SK-N-SH (cell line): Measurements from ENCODE around the gene SNPH. TPM values are rescaled to one million over a fixed set of nuclear protein-coding genes. Genes with fewer than 3 reads are reported as not detected.

Source experiments
- CTCF ChIA-PET: fragments of 300-600, 350-600 bp; formaldehyde crosslinking; extraction: SDS; loops from one replicate; lab custom pipeline; 2021; lab: Yijun Ruan, JAX
- POLR2A ChIA-PET: fragments of 350-600 bp; sonication (Branson Sonifier 250); formaldehyde crosslinking; extraction: SDS; loops from one replicate; lab custom pipeline; 2020; ENCODE audit warnings: antibody characterized with exemption, inconsistent platforms; lab: Yijun Ruan, JAX
- DNase-seq: peaks from one replicate; pipeline ENCODE4 v3.0.0; 2012
- H2AFZ ChIP-seq: fragments of 200-600 bp; sonication (generic); 2 replicates; pipeline ENCODE4 v1.8.1; 2016; ENCODE audit warnings: antibody characterized with exemption, mild to moderate bottlenecking, low read depth
- H3F3A ChIP-seq: fragments of 200-600 bp; sonication (generic); replicated peaks from 2 replicates; pipeline ENCODE3; 2016; ENCODE audit warnings: antibody characterized with exemption, mild to moderate bottlenecking; ENCODE audit not compliant: insufficient read depth
- H3K27ac ChIP-seq, 2 experiments: fragments of 200-500 bp in 1 of 2; fragments of 200-600 bp in 1 of 2; sonication (Bioruptor generic) in 1 of 2; sonication (generic), shearing (Covaris generic) in 1 of 2; 2 replicates each; pipeline versions ENCODE4 v1.5.1 to v1.6.1; 2014 to 2016; ENCODE audit warnings: low read depth in 2 of 2, inconsistent platforms in 1 of 2, low read length in 1 of 2, mild to moderate bottlenecking in 1 of 2, mixed read lengths in 1 of 2
- H3K27me3 ChIP-seq: fragments of 200-600 bp; sonication (generic), shearing (Covaris generic); 2 replicates; pipeline ENCODE4 v1.6.1; 2016; ENCODE audit warnings: mixed run types; ENCODE audit not compliant: insufficient read depth
- H3K36me3 ChIP-seq, 2 experiments: fragments of 200-500 bp in 1 of 2; fragments of 200-600 bp in 1 of 2; sonication (Bioruptor generic) in 1 of 2; sonication (generic) in 1 of 2; replicated peaks in 1 of 2; 2 replicates each; pipeline versions ENCODE3 to v1.5.1; 2014 to 2016; ENCODE audit warnings: low read length in 1 of 2, mild to moderate bottlenecking in 1 of 2; ENCODE audit not compliant: insufficient read depth in 2 of 2, control insufficient read depth in 1 of 2
- H3K4me1 ChIP-seq, 2 experiments: fragments of 200-500 bp in 1 of 2; fragments of 200-600 bp in 1 of 2; sonication (Bioruptor generic) in 1 of 2; sonication (generic), shearing (Covaris generic) in 1 of 2; 2 replicates each; pipeline versions ENCODE4 v1.5.1 to v1.6.1; 2014 to 2016; ENCODE audit warnings: low read depth in 1 of 2, low read length in 1 of 2, mixed run types in 1 of 2; ENCODE audit not compliant: insufficient read depth in 2 of 2, control insufficient read depth in 1 of 2
- H3K4me2 ChIP-seq: fragments of 200-600 bp; sonication (generic), shearing (Covaris generic); 2 replicates; pipeline ENCODE4 v1.6.1; 2017; ENCODE audit warnings: mixed run types
- H3K4me3 ChIP-seq, 2 experiments: fragments of 200-500 bp in 1 of 2; fragments of 200-600 bp in 1 of 2; sonication (Bioruptor generic) in 1 of 2; sonication (generic), shearing (Covaris generic) in 1 of 2; 2 replicates each; pipeline versions ENCODE4 v1.5.1 to v1.8.1; 2014 to 2016; ENCODE audit warnings: low read depth in 2 of 2, inconsistent platforms in 1 of 2, low read length in 1 of 2, mild to moderate bottlenecking in 1 of 2, mixed read lengths in 1 of 2, moderate library complexity in 1 of 2
- H3K79me2 ChIP-seq: fragments of 200-600 bp; sonication (generic); 2 replicates; pipeline ENCODE4 v1.8.1; 2017; ENCODE audit warnings: mild to moderate bottlenecking; ENCODE audit not compliant: insufficient read depth
- H3K9ac ChIP-seq: fragments of 200-600 bp; sonication (generic); 2 replicates; pipeline ENCODE4 v1.6.1; 2017; ENCODE audit warnings: mixed run types
- H3K9me2 ChIP-seq: fragments of 200-600 bp; sonication (generic); 2 replicates; pipeline ENCODE4 v1.6.1; 2017; ENCODE audit warnings: mixed run types
- H3K9me3 ChIP-seq: fragments of 200-600 bp; sonication (generic); 2 replicates; pipeline ENCODE4 v1.6.1; 2017; ENCODE audit warnings: mixed run types, mild to moderate bottlenecking, moderate library complexity
- H4K20me1 ChIP-seq: fragments of 200-600 bp; sonication (generic); 2 replicates; pipeline ENCODE4 v1.6.1; 2017; ENCODE audit warnings: mild to moderate bottlenecking, mixed run types; ENCODE audit not compliant: insufficient read depth
- EP300 ChIP-seq, 2 experiments: IDR thresholded peaks; 2 replicates each; pipeline versions ENCODE4 v1.4.0 to v1.6.1; 2012; ENCODE audit warnings: borderline replicate concordance in 1 of 2, low read depth in 1 of 2, low read length in 1 of 2
- FOSL2 ChIP-seq: IDR thresholded peaks from 2 replicates; pipeline ENCODE4 v1.4.0; 2012; ENCODE audit warnings: low read depth, mild to moderate bottlenecking, moderate library complexity, borderline replicate concordance
- JUND ChIP-seq: IDR thresholded peaks from 2 replicates; pipeline ENCODE4 v1.4.0; 2012
- MEF2A ChIP-seq: IDR thresholded peaks from 2 replicates; pipeline ENCODE4 v1.4.0; 2012; ENCODE audit warnings: low read depth, borderline replicate concordance
- NRF1 ChIP-seq: IDR thresholded peaks from 2 replicates; pipeline ENCODE4 v1.6.1; 2012; ENCODE audit warnings: low read depth, mild to moderate bottlenecking, low read length
- POLR2AphosphoS5 ChIP-seq: IDR thresholded peaks from 2 replicates; pipeline ENCODE4 v1.6.1; 2012; ENCODE audit warnings: low read depth, low read length
- RAD21 ChIP-seq: IDR thresholded peaks from 2 replicates; pipeline ENCODE4 v1.6.1; 2012; ENCODE audit warnings: mild to moderate bottlenecking, low read length
- RCOR1 ChIP-seq: fragments of 150-350 bp; IDR thresholded peaks from 2 replicates; pipeline ENCODE4 v1.6.1; 2017; ENCODE audit warnings: antibody characterized with exemption, low read length
- SIN3A ChIP-seq: IDR thresholded peaks from 2 replicates; pipeline ENCODE4 v1.6.1; 2012; ENCODE audit warnings: low read depth, mild to moderate bottlenecking, low read length, moderate library complexity, borderline replicate concordance
- TAF1 ChIP-seq: IDR thresholded peaks from 2 replicates; pipeline ENCODE4 v1.6.1; 2012; ENCODE audit warnings: low read depth, mild to moderate bottlenecking, low read length, moderate library complexity, borderline replicate concordance
- TCF12 ChIP-seq: IDR thresholded peaks from 2 replicates; pipeline ENCODE4 v1.4.0; 2012
- WGBS: methylation state at CpG from one replicate; pipeline ENCODE4 v1.1.6; 2017; ENCODE audit warnings: low lambda C conversion rate; 5-methylcytosine and 5-hydroxymethylcytosine counted together
- polyA plus RNA-seq, 3 experiments: library from polyadenylated mRNA; depleted of rRNA; stranded (reverse); fragments of >200 nt; gene quantifications; 2 replicates each; pipeline ENCODE4 v1.2.3, GENCODE V29; 2012
- TF ChIP-seq, protein P1 (sequence below): fragments of 150-350 bp; IDR thresholded peaks from 2 replicates; pipeline ENCODE4 v1.6.1; 2016; ENCODE audit warnings: mild to moderate bottlenecking, low read depth, low read length
- TF ChIP-seq, protein P2 (sequence below): IDR thresholded peaks from 2 replicates; pipeline ENCODE4 v1.4.0; 2012; ENCODE audit warnings: low read depth, borderline replicate concordance
- TF ChIP-seq, protein P3 (sequence below): IDR thresholded peaks from 2 replicates; pipeline ENCODE4 v1.6.1; 2012; ENCODE audit warnings: mild to moderate bottlenecking, low read depth, low read length, moderate library complexity
- TF ChIP-seq, protein P4 (sequence below): IDR thresholded peaks from 2 replicates; pipeline ENCODE4; 2012

Gene SNPH
- polyA plus RNA-seq, 1 of the 3 experiments (the other 2 are of a cell fraction): 2.5 TPM

DNA sequence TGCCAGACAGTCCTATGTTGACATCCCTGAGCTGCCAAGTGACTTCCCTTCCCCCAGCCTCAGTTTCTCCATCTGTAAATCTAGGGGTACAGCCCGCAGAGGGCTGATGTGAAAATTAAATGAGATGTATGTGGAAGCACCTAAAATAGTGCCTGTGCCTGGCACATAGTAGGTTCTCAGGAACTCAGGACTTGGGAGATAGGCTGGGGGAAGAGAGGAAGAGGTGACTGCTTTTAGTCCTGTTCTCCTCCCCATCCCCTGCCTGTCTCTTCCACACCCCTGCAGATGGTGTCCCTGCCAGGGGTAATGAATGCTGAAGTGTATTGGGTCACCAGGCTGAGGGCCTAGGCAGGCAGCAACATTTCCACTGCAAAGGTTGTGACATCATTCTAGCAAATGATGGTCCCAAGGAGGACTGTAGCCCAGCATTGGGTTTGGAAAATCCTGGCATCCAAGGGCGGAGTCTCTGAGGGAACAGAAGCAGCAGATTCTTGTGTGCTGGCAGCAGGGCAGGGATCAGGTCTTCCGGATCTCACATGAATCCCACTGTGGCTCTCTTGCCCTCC lies 1.8 kb downstream of the SNPH start:
- Histone ChIP-seq H3K9me3 (no peaks in the 10 kb centered on the region), H3F3A (peaks cover 3% of the 10 kb centered on the region), H3K9ac (no peak overlapping the region), H2AFZ (no peak overlapping the region), H4K20me1 (no peaks in the 10 kb centered on the region), H3K79me2 (no peaks in the 10 kb centered on the region; the same call in 1 of the 2 replicates), H3K27ac (no peak overlapping the region), H3K4me2 (peak overlapping the region; percentile 95), H3K4me3 (0 out of 4 replicates have a peak overlapping the region, but pooled peaks of 1 of the 2 experiments have one; percentile 6), H3K27me3 (no peaks in the 10 kb centered on the region), H3K4me1 (peaks cover 4 to 15% of the 10 kb centered on the region in 2 experiments; a peak in 2 of 4 replicates), H3K9me2 (no peaks in the 10 kb centered on the region), H3K36me3 (peaks cover 0 to 4% of the 10 kb centered on the region in 2 experiments)
- no peak for DNase-seq
- WGBS: 100% methylated on average over 2 of the region's 3 CpGs
- ChIA-PET CTCF (no interaction called here), POLR2A (no interaction called here)
- TF ChIP-seq MEF2A: no peak
- TF ChIP-seq, protein P1, sequence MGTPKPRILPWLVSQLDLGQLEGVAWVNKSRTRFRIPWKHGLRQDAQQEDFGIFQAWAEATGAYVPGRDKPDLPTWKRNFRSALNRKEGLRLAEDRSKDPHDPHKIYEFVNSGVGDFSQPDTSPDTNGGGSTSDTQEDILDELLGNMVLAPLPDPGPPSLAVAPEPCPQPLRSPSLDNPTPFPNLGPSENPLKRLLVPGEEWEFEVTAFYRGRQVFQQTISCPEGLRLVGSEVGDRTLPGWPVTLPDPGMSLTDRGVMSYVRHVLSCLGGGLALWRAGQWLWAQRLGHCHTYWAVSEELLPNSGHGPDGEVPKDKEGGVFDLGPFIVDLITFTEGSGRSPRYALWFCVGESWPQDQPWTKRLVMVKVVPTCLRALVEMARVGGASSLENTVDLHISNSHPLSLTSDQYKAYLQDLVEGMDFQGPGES: no peak

DNA sequence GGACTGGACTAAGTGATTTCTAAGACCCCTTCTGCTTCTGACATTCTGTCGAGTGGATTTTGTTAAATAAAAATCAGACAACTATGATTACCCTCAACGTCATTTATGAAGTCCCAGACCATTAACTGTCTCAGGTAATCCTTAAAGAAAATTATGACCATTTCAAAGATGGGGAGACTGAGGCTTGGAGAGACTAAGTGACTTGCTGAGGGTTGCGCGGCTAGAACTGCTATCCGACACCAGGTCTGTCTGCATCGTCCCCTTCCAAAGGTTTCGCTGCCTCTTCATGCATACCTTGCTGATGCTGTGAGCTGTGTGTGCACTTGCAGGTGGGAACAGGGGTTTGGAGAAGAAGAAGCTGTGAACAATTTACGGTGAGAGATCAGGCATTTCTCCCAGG lies 3.1 kb downstream of the SNPH start:
- Histone ChIP-seq H3K9ac (no peak overlapping the region), H3K4me3 (no peak overlapping the region), H3K9me2 (no peaks in the 10 kb centered on the region), H3K36me3 (peaks cover 0 to 4% of the 10 kb centered on the region in 2 experiments), H3K79me2 (no peaks in the 10 kb centered on the region; the same call in 1 of the 2 replicates), H3K4me1 (peaks cover 4 to 15% of the 10 kb centered on the region in 2 experiments; a peak in 2 of 4 replicates), H3K9me3 (no peaks in the 10 kb centered on the region), H3K27ac (no peak overlapping the region), H2AFZ (no peak overlapping the region), H3K4me2 (no peak overlapping the region), H3F3A (peaks cover 3% of the 10 kb centered on the region), H4K20me1 (no peaks in the 10 kb centered on the region), H3K27me3 (no peaks in the 10 kb centered on the region)
- 95% methylated on average over 8 of the region's 8 CpGs for WGBS
- ChIA-PET CTCF (no interaction called here), POLR2A (no interaction called here)
- TF ChIP-seq RAD21 (no peak), JUND (no peak), EP300 (IDR thresholded peaks at IDR 0.05; ENCODE audit: borderline replicate concordance in 1 of 2, low read depth in 1 of 2, low read length in 1 of 2) (no peak), SIN3A (no peak), TAF1 (no peak), TCF12 (no peak), FOSL2 (no peak), POLR2AphosphoS5 (no peak), NRF1 (no peak), RCOR1 (no peak)
- TF ChIP-seq, protein P2, sequence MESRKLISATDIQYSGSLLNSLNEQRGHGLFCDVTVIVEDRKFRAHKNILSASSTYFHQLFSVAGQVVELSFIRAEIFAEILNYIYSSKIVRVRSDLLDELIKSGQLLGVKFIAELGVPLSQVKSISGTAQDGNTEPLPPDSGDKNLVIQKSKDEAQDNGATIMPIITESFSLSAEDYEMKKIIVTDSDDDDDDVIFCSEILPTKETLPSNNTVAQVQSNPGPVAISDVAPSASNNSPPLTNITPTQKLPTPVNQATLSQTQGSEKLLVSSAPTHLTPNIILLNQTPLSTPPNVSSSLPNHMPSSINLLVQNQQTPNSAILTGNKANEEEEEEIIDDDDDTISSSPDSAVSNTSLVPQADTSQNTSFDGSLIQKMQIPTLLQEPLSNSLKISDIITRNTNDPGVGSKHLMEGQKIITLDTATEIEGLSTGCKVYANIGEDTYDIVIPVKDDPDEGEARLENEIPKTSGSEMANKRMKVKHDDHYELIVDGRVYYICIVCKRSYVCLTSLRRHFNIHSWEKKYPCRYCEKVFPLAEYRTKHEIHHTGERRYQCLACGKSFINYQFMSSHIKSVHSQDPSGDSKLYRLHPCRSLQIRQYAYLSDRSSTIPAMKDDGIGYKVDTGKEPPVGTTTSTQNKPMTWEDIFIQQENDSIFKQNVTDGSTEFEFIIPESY: no peak
- TF ChIP-seq, protein P3, sequence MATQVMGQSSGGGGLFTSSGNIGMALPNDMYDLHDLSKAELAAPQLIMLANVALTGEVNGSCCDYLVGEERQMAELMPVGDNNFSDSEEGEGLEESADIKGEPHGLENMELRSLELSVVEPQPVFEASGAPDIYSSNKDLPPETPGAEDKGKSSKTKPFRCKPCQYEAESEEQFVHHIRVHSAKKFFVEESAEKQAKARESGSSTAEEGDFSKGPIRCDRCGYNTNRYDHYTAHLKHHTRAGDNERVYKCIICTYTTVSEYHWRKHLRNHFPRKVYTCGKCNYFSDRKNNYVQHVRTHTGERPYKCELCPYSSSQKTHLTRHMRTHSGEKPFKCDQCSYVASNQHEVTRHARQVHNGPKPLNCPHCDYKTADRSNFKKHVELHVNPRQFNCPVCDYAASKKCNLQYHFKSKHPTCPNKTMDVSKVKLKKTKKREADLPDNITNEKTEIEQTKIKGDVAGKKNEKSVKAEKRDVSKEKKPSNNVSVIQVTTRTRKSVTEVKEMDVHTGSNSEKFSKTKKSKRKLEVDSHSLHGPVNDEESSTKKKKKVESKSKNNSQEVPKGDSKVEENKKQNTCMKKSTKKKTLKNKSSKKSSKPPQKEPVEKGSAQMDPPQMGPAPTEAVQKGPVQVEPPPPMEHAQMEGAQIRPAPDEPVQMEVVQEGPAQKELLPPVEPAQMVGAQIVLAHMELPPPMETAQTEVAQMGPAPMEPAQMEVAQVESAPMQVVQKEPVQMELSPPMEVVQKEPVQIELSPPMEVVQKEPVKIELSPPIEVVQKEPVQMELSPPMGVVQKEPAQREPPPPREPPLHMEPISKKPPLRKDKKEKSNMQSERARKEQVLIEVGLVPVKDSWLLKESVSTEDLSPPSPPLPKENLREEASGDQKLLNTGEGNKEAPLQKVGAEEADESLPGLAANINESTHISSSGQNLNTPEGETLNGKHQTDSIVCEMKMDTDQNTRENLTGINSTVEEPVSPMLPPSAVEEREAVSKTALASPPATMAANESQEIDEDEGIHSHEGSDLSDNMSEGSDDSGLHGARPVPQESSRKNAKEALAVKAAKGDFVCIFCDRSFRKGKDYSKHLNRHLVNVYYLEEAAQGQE: no peak
- TF ChIP-seq, protein P4, sequence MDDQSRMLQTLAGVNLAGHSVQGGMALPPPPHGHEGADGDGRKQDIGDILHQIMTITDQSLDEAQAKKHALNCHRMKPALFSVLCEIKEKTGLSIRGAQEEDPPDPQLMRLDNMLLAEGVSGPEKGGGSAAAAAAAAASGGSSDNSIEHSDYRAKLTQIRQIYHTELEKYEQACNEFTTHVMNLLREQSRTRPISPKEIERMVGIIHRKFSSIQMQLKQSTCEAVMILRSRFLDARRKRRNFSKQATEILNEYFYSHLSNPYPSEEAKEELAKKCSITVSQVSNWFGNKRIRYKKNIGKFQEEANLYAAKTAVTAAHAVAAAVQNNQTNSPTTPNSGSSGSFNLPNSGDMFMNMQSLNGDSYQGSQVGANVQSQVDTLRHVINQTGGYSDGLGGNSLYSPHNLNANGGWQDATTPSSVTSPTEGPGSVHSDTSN: no peak
- no peak for DNase-seq
